HepG2 (cell line): ENCODE results near the gene DENND5B. TPM values are rescaled to one million over a fixed set of nuclear protein-coding genes. Genes with fewer than 3 reads are reported as not detected.
A peak's percentile ranks its signal among the peaks of the same experiment; 100 is the strongest.

Experiments
- ATF6 ChIP-seq: sonication (generic); formaldehyde crosslinking; conservative IDR thresholded peaks from 2 replicates; pipeline ENCODE4 v1.4.0; 2020; ENCODE audit warnings: missing genetic modification reagents
- CEBPG ChIP-seq: IDR thresholded peaks from 2 replicates; pipeline ENCODE4 v1.6.1; 2016
- CTCF ChIP-seq: sonication (generic); formaldehyde crosslinking; IDR thresholded peaks from 2 replicates; pipeline ENCODE4 v1.5.0; 2020; ENCODE audit warnings: mild to moderate bottlenecking, missing genetic modification reagents, moderate library complexity
- GATA4 ChIP-seq: sonication (generic); IDR thresholded peaks from 2 replicates; pipeline ENCODE4 v1.6.1; 2016; ENCODE audit warnings: antibody characterized with exemption, low read depth, borderline replicate concordance
- MAFG ChIP-seq: sonication (generic); formaldehyde crosslinking; IDR thresholded peaks from 2 replicates; pipeline ENCODE4 v1.5.1; 2020; ENCODE audit warnings: mild to moderate bottlenecking, missing genetic modification reagents
- MYPOP ChIP-seq: sonication (generic); formaldehyde crosslinking; IDR thresholded peaks from 2 replicates; pipeline ENCODE4 v1.8.1; 2023; ENCODE audit warnings: mild to moderate bottlenecking, moderate library complexity, missing genetic modification reagents
- NCOA1 ChIP-seq: sonication (generic); formaldehyde crosslinking; IDR thresholded peaks from 2 replicates; pipeline ENCODE4 v1.9.0; 2021; ENCODE audit warnings: missing genetic modification reagents
- PCBP2 ChIP-seq: fragments of 200-400 bp; formaldehyde crosslinking; optimal IDR thresholded peaks from 2 replicates; pipeline ENCODE3; 2018; ENCODE audit warnings: low read length, low read depth; ENCODE audit not compliant: poor library complexity, severe bottlenecking
- RBM22 ChIP-seq: fragments of 200-400 bp; formaldehyde crosslinking; optimal IDR thresholded peaks from 2 replicates; pipeline ENCODE3; 2017; ENCODE audit warnings: mild to moderate bottlenecking, low read length, moderate library complexity
- SMC3 ChIP-seq: IDR thresholded peaks from 2 replicates; pipeline ENCODE4 v1.6.1; 2011; ENCODE audit warnings: low read length, improper control_type of control experiment
- SNAPC2 ChIP-seq: sonication (generic); formaldehyde crosslinking; IDR thresholded peaks from 2 replicates; pipeline ENCODE4 v1.8.1; 2022; ENCODE audit warnings: mild to moderate bottlenecking, missing genetic modification reagents
- SP140L ChIP-seq: sonication (generic); formaldehyde crosslinking; IDR thresholded peaks from 2 replicates; pipeline ENCODE4 v1.4.0; 2020; ENCODE audit warnings: missing genetic modification reagents, borderline replicate concordance
- TSC22D2 ChIP-seq: sonication (generic); formaldehyde crosslinking; IDR thresholded peaks from 2 replicates; pipeline ENCODE4 v1.5.1; 2020; ENCODE audit warnings: missing genetic modification reagents, mild to moderate bottlenecking, borderline replicate concordance
- ZBTB39 ChIP-seq: sonication (generic); formaldehyde crosslinking; IDR thresholded peaks from 2 replicates; pipeline ENCODE4 v1.5.0; 2020; ENCODE audit warnings: missing genetic modification reagents
- ZNF329 ChIP-seq: sonication (generic); formaldehyde crosslinking; IDR thresholded peaks from 2 replicates; pipeline ENCODE4 v1.9.0; 2021; ENCODE audit warnings: low read depth, mild to moderate bottlenecking, missing genetic modification reagents
- ZNF556 ChIP-seq: sonication (generic); formaldehyde crosslinking; IDR thresholded peaks from 2 replicates; pipeline ENCODE4 v1.4.0; 2020; ENCODE audit warnings: mild to moderate bottlenecking, missing genetic modification reagents, borderline replicate concordance
- ZNF577 ChIP-seq: sonication (generic); formaldehyde crosslinking; IDR thresholded peaks from 2 replicates; pipeline ENCODE4 v1.4.0; 2020; ENCODE audit warnings: mild to moderate bottlenecking, low read depth, missing genetic modification reagents, borderline replicate concordance
- ZNF615 ChIP-seq: sonication (generic); formaldehyde crosslinking; IDR thresholded peaks from 2 replicates; pipeline ENCODE4 v1.5.0; 2020; ENCODE audit warnings: mild to moderate bottlenecking, missing genetic modification reagents, borderline replicate concordance
- ZNF644 ChIP-seq: IDR thresholded peaks from 2 replicates; pipeline ENCODE4 v1.6.1; 2016; ENCODE audit warnings: low read depth
- ZNF780A ChIP-seq: sonication (generic); formaldehyde crosslinking; IDR thresholded peaks from 2 replicates; pipeline ENCODE4 v1.8.0; 2022; ENCODE audit warnings: mild to moderate bottlenecking, missing genetic modification reagents, moderate library complexity
- ZXDC ChIP-seq: sonication (generic); formaldehyde crosslinking; IDR thresholded peaks from 2 replicates; pipeline ENCODE4 v1.5.0; 2020; ENCODE audit warnings: mild to moderate bottlenecking, missing genetic modification reagents
- polyA plus RNA-seq, 8 experiments: library from polyadenylated mRNA; depleted of rRNA in 3 of 8; stranded (reverse) in 7 of 8; unstranded in 1 of 8; fragments of >200 nt; fragmentation: Illumina TruSeq in 4 of 8; extraction: Trizol in 4 of 8; gene quantifications; 2 replicates each; pipeline versions ENCODE4 v1.2.1 to v1.2.3, GENCODE V29; 2011 to 2016; ENCODE audit warnings: low read depth in 4 of 8, missing spikeins in 1 of 8, mixed read lengths in 1 of 8; ENCODE audit not compliant: insufficient read depth in 1 of 8
- total RNA-seq, 5 experiments: library from RNA; depleted of rRNA; stranded (reverse); fragments of >200 nt; fragmentation: Illumina TruSeq; extraction: Trizol; gene quantifications; 2 replicates each; pipeline ENCODE4 v1.2.3, GENCODE V29; 2016; ENCODE audit warnings: low read depth in 1 of 5

Gene DENND5B
- total and polyA plus RNA-seq, 2 of the 13 experiments (the other 11 are each of a cell fraction or from before 2014, with no cell fraction given), result 14.7 to 18.7 TPM

- TF ChIP-seq ZNF615 (CRISPR knock-in tag) (no peak), SP140L (CRISPR knock-in tag) (no peak), CTCF (CRISPR knock-in tag) (peak; percentile 34; the same call in 1 of the 2 replicates), ZNF577 (CRISPR knock-in tag) (no peak), ZBTB39 (CRISPR knock-in tag) (peak; percentile 51; the same call in 1 of the 2 replicates), SNAPC2 (CRISPR knock-in tag) (no peak), MAFG (no peak), TSC22D2 (CRISPR knock-in tag) (no peak), MYPOP (CRISPR knock-in tag) (peak; percentile 62; the same call in 1 of the 2 replicates), ZNF556 (CRISPR knock-in tag) (no peak; the same call in 1 of the 2 replicates), SMC3 (no peak), CEBPG (CRISPR knock-in tag) (no peak), NCOA1 (CRISPR knock-in tag) (no peak), ZNF329 (CRISPR knock-in tag) (no peak), ZNF780A (no peak), ZNF644 (CRISPR knock-in tag) (no peak), PCBP2 (no peak), GATA4 (no peak), ATF6 (CRISPR knock-in tag) (no peak), ZXDC (CRISPR knock-in tag) (no peak; the same call in 1 of the 2 replicates), RBM22 (no peak)
Observed at GRCh38 chr12:31362115-31362758, 228.7 kb downstream of the DENND5B start (continued).
